HCT116 (cell line): ENCODE measurements around the gene RGS19. TPM values are rescaled to one million over a fixed set of nuclear protein-coding genes. Genes with fewer than 3 reads are reported as not detected.
A peak's percentile ranks its signal among the peaks of the same experiment; 100 is the strongest.

ENCODE experiments used
- ATAC-seq: fragments of 200-7000 bp; cut with Tn5 transposase; 2 replicates; pipeline ENCODE4 v1.9.1; 2020; ENCODE audit warnings: mild to moderate bottlenecking, moderate library complexity
- BruUV-seq: library from RNA; stranded (reverse); fragments of 400-500 nt; replicated peaks from 2 replicates; lab custom pipeline; 2021; lab: Mats Ljungman, UMichigan
- CTCF ChIA-PET: fragments of 300-600 bp; sonication (Branson Sonifier 250); formaldehyde crosslinking; loops from one replicate; lab custom pipeline; 2021; ENCODE audit warnings: antibody characterized with exemption; lab: Charles Lee
- POLR2A ChIA-PET: fragments of 300-600, 350-600 bp; sonication (Branson Sonifier 250); formaldehyde crosslinking; loops from one replicate; lab custom pipeline; 2021; ENCODE audit warnings: antibody characterized with exemption; lab: Charles Lee
- RAD21 ChIA-PET, 2 experiments: fragments of 300-600 bp; sonication (Branson Sonifier 250); formaldehyde crosslinking; loops; one replicate each; lab custom pipeline; 2023; ENCODE audit warnings: low total read pairs in 2 of 2; ENCODE audit not compliant: uncharacterized antibody in 2 of 2, unreplicated experiment in 2 of 2, low non-redundant PET in 1 of 2; lab: Charles Lee
- DNase-seq: peaks from one replicate; pipeline ENCODE4 v3.0.0-alpha.2; 2010; ENCODE audit warnings: low read depth, low spot score
- H2AFZ ChIP-seq: fragments of 200-600 bp; shearing (Covaris generic), sonication (generic); 2 replicates; pipeline ENCODE4 v1.6.1; 2017; ENCODE audit warnings: low read depth, mixed run types, mixed read lengths, antibody characterized with exemption, low read length; ENCODE audit not compliant: poor library complexity, severe bottlenecking
- H3K27ac ChIP-seq: 2 replicates; pipeline ENCODE4 v1.5.1; 2012; ENCODE audit warnings: low read depth, low read length
- H3K27me3 ChIP-seq: fragments of 200-600 bp; sonication (generic); 2 replicates; pipeline ENCODE4 v1.6.1; 2016; ENCODE audit warnings: mixed run types, low read length, mixed read lengths; ENCODE audit not compliant: insufficient read depth
- H3K36me3 ChIP-seq, 2 experiments: fragments of 200-500 bp in 1 of 2; fragments of 200-600 bp in 1 of 2; sonication (Bioruptor generic) in 1 of 2; sonication (generic) in 1 of 2; 2 replicates each; pipeline versions ENCODE4 v1.5.1 to v1.6.1; 2014 to 2016; ENCODE audit warnings: low read length in 2 of 2, inconsistent platforms in 1 of 2, mixed read lengths in 1 of 2, mixed run types in 1 of 2; ENCODE audit not compliant: insufficient read depth in 2 of 2, control insufficient read depth in 1 of 2
- H3K4me1 ChIP-seq, 2 experiments: fragments of 200-600 bp in 1 of 2; sonication (generic) in 1 of 2; 2 replicates each; pipeline versions ENCODE4 v1.5.1 to v1.6.1; 2012 to 2017; ENCODE audit warnings: low read length in 2 of 2, inconsistent platforms in 1 of 2, mild to moderate bottlenecking in 1 of 2, mixed read lengths in 1 of 2, mixed run types in 1 of 2, moderate library complexity in 1 of 2; ENCODE audit not compliant: insufficient read depth in 2 of 2, control insufficient read depth in 1 of 2
- H3K4me2 ChIP-seq: fragments of 200-600 bp; sonication (generic); 2 replicates; pipeline ENCODE4 v1.6.1; 2017; ENCODE audit warnings: mixed run types, low read length, mixed read lengths
- H3K4me3 ChIP-seq, 2 experiments: fragments of 200-600 bp in 1 of 2; sonication (generic) in 1 of 2; replicated peaks in 1 of 2; 2 replicates each; pipeline ENCODE4 v1.5.1; 2011 to 2016; ENCODE audit warnings: low read length in 2 of 2, control low read depth in 1 of 2, low read depth in 1 of 2, mild to moderate bottlenecking in 1 of 2, mixed read lengths in 1 of 2, mixed run types in 1 of 2
- H3K79me2 ChIP-seq: fragments of 200-600 bp; sonication (generic); 2 replicates; pipeline ENCODE4 v1.6.1; 2017; ENCODE audit warnings: mild to moderate bottlenecking, mixed run types, low read length, moderate library complexity, mixed read lengths; ENCODE audit not compliant: insufficient read depth
- H3K9ac ChIP-seq: fragments of 200-600 bp; sonication (generic); 2 replicates; pipeline ENCODE4 v1.6.1; 2016; ENCODE audit warnings: low read length, mixed read lengths
- H3K9me2 ChIP-seq: fragments of 200-600 bp; sonication (generic), shearing (Covaris generic); 2 replicates; pipeline ENCODE4 v1.6.1; 2017; ENCODE audit warnings: mixed run types, mild to moderate bottlenecking, moderate library complexity; ENCODE audit not compliant: insufficient read depth
- H3K9me3 ChIP-seq, 2 experiments: fragments of 200-500 bp in 1 of 2; fragments of 200-600 bp in 1 of 2; sonication (Bioruptor generic) in 1 of 2; sonication (generic) in 1 of 2; 2 replicates each; pipeline ENCODE4 v1.6.1; 2014 to 2017; ENCODE audit warnings: low read length in 2 of 2, mixed read lengths in 2 of 2, inconsistent platforms in 1 of 2, low read depth in 1 of 2, mild to moderate bottlenecking in 1 of 2, mixed run types in 1 of 2, moderate library complexity in 1 of 2; ENCODE audit not compliant: control insufficient read depth in 1 of 2, insufficient read depth in 1 of 2
- H4K20me1 ChIP-seq: fragments of 200-600 bp; sonication (generic), shearing (Covaris generic); 2 replicates; pipeline ENCODE4 v1.6.1; 2017; ENCODE audit warnings: mixed run types, mild to moderate bottlenecking, moderate library complexity; ENCODE audit not compliant: insufficient read depth
- CEBPB ChIP-seq: IDR thresholded peaks from 2 replicates; pipeline ENCODE4 v1.6.1; 2012; ENCODE audit warnings: low read depth
- ELF1 ChIP-seq: IDR thresholded peaks from 2 replicates; pipeline ENCODE4 v1.6.1; 2012; ENCODE audit warnings: low read depth, borderline replicate concordance
- EZH2 ChIP-seq: fragments of 200-600 bp; sonication (generic); IDR thresholded peaks from 2 replicates; pipeline ENCODE4 v1.6.1; 2017; ENCODE audit warnings: antibody characterized with exemption, mixed run types
- EZH2phosphoT487 ChIP-seq: fragments of 200-600 bp; IDR thresholded peaks from 2 replicates; pipeline ENCODE4 v1.6.1; 2018; ENCODE audit warnings: antibody characterized with exemption, borderline replicate concordance
- FOSL1 ChIP-seq: IDR thresholded peaks from 2 replicates; pipeline ENCODE4 v1.6.1; 2012; ENCODE audit warnings: low read depth
- JUND ChIP-seq: IDR thresholded peaks from 2 replicates; pipeline ENCODE4 v1.6.1; 2012
- RAD21 ChIP-seq: IDR thresholded peaks from 2 replicates; pipeline ENCODE4 v1.6.1; 2012; ENCODE audit warnings: low read depth, mild to moderate bottlenecking
- SIN3A ChIP-seq: IDR thresholded peaks from 2 replicates; pipeline ENCODE4 v1.6.1; 2012; ENCODE audit warnings: low read depth
- SP1 ChIP-seq: IDR thresholded peaks from 2 replicates; pipeline ENCODE4 v1.6.1; 2012; ENCODE audit warnings: low read depth
- TCF7L2 ChIP-seq: IDR thresholded peaks from 2 replicates; pipeline ENCODE4 v1.7.0; 2011; ENCODE audit warnings: borderline replicate concordance, inconsistent platforms; ENCODE audit not compliant: insufficient read depth, insufficient read length; ENCODE audit errors: extremely low read depth
- intact Hi-C: fragments of 100-400 bp; cut with micrococcal nuclease; formaldehyde crosslinking; loops from 2 replicates; pipeline ENCODE4 v1.10.0; 2022
- total RNA-seq: library from RNA; stranded (reverse); gene quantifications from one replicate; pipeline ENCODE4 v1.2.1, GENCODE V29; 2021; ENCODE audit not compliant: unreplicated experiment
- TF ChIP-seq, protein P1 (sequence below), 3 experiments: fragments of 200-600 bp in 1 of 3; sonication (generic) in 1 of 3; IDR thresholded peaks in 2 of 3; conservative IDR thresholded peaks in 1 of 3; 2 replicates each; pipeline ENCODE4 v1.5.1; 2012 to 2017; ENCODE audit warnings: low read depth in 2 of 3, low read length in 2 of 3, antibody characterized with exemption in 1 of 3, borderline replicate concordance in 1 of 3, control low read depth in 1 of 3, mild to moderate bottlenecking in 1 of 3, mixed read lengths in 1 of 3, mixed run types in 1 of 3, moderate library complexity in 1 of 3; ENCODE audit not compliant: insufficient read depth in 1 of 3

The RGS19 gene
- total RNA-seq, 1 experiment from 2014 or later, result 21.4 TPM

DNA sequence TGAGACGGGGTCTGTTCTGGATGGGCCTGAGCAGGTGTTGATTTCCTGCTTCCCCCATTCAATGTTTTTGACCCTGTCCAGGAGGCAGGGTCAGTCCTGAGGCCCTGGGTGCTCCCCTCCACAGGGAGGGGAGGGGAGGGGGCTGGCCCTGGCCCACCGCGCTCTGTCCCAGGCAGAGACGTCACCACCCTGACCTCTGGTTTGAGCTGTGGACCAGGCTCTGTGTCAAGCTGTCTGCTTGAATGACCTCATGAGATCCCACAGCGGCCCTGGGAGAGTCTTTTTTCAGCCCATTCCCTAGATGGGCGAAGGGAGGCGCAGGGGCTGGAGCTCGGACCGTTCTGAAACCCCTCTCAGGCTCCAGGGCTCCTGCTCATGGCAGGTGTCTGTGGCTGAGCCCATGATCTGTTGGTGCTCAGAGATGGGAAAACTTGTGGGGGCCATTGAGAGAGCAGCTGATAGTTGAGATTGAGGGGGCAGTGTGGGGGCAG is 13.7 kb upstream of the RGS19 start:
- ChIA-PET POLR2A (no interaction called here), CTCF (no interaction called here), RAD21 (no interaction called here)
- intact Hi-C loops, result no loop called here
- H3K4me3 ChIP-seq, result no peak overlapping the region
- no peak overlapping the region for H2AFZ ChIP-seq
- no TSS peak for BruUV-seq
- no peak overlapping the region for H3K4me2 ChIP-seq
- H3K27me3 ChIP-seq, result no peaks in the 10 kb centered on the region
- H4K20me1 ChIP-seq, result no peaks in the 10 kb centered on the region
- DNase-seq (no peak), ATAC-seq (peak; percentile 49)
- H3K4me1 ChIP-seq, result no peaks in the 10 kb centered on the region
- H3K9ac ChIP-seq, result no peak overlapping the region
- H3K27ac ChIP-seq, result no peak overlapping the region
- H3K79me2 ChIP-seq, result no peaks in the 10 kb centered on the region
- H3K9me2 ChIP-seq, result no peaks in the 10 kb centered on the region
- no peak for TF ChIP-seq JUND
- no peak for TF ChIP-seq SP1
- TF ChIP-seq TCF7L2, result no peak
- no peak for TF ChIP-seq FOSL1
- no peak for TF ChIP-seq ELF1
- TF ChIP-seq EZH2, result no peak
- TF ChIP-seq, protein P1, sequence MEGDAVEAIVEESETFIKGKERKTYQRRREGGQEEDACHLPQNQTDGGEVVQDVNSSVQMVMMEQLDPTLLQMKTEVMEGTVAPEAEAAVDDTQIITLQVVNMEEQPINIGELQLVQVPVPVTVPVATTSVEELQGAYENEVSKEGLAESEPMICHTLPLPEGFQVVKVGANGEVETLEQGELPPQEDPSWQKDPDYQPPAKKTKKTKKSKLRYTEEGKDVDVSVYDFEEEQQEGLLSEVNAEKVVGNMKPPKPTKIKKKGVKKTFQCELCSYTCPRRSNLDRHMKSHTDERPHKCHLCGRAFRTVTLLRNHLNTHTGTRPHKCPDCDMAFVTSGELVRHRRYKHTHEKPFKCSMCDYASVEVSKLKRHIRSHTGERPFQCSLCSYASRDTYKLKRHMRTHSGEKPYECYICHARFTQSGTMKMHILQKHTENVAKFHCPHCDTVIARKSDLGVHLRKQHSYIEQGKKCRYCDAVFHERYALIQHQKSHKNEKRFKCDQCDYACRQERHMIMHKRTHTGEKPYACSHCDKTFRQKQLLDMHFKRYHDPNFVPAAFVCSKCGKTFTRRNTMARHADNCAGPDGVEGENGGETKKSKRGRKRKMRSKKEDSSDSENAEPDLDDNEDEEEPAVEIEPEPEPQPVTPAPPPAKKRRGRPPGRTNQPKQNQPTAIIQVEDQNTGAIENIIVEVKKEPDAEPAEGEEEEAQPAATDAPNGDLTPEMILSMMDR (IDR thresholded peaks at IDR 0.05 in 2 of 3, conservative IDR thresholded peaks at IDR 0.05 in 1 of 3; ENCODE audit: borderline replicate concordance in 1 of 3, insufficient read depth in 1 of 3, low read depth in 2 of 3, low read length in 2 of 3), result no peak
- TF ChIP-seq CEBPB, result no peak
- no peak for TF ChIP-seq EZH2phosphoT487
- TF ChIP-seq SIN3A, result no peak
- no peak for TF ChIP-seq RAD21
- no peaks in the 10 kb centered on the region for H3K36me3 ChIP-seq
- peaks cover 0 to under 1% of the 10 kb centered on the region in 2 experiments; a peak in 1 of 4 replicates for H3K9me3 ChIP-seq
